Measurements from ENCODE around the gene ANKRD63.
A peak's percentile ranks its signal among the peaks of the same experiment; 100 is the strongest.

Gene ANKRD63

DNA sequence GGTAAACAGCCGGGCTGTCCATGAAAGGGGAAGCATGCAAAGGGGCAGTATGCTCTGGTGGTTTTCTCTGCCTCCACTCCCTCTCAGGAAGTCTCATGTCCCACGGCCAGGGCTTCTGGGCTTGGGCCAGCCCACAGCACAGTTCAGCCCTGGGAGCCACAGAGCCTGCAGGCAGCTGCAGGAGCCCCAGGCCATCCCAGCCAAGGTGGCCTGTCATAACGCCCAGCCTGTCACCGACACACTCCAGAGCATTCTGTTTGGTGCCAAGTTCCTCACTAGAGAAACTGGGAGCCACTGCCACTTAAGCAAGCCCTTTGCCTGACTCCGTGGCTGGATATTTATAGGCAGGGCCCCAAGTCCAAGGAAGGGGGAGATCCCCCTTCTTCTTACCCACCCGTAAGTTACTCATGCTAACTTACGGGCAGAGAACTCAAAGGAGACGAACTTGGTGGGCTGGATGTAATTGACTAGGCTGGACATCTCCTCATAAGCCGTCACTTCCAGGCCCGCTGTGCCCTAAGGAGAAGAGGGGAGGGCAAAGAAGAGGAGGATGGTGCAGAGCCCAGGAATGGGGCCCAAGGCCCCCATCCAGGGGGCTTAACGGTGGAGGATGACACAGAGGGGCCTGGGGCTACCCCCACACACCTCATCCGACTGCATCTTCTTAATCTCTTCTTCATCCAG lies 13.2 kb upstream of the ANKRD63 start:
- no peak for FAIRE-seq

- FAIRE-seq, result no peak
Measured at GRCh38 chr15:40295297-40295696, 12.4 kb upstream of the ANKRD63 start.

DNA sequence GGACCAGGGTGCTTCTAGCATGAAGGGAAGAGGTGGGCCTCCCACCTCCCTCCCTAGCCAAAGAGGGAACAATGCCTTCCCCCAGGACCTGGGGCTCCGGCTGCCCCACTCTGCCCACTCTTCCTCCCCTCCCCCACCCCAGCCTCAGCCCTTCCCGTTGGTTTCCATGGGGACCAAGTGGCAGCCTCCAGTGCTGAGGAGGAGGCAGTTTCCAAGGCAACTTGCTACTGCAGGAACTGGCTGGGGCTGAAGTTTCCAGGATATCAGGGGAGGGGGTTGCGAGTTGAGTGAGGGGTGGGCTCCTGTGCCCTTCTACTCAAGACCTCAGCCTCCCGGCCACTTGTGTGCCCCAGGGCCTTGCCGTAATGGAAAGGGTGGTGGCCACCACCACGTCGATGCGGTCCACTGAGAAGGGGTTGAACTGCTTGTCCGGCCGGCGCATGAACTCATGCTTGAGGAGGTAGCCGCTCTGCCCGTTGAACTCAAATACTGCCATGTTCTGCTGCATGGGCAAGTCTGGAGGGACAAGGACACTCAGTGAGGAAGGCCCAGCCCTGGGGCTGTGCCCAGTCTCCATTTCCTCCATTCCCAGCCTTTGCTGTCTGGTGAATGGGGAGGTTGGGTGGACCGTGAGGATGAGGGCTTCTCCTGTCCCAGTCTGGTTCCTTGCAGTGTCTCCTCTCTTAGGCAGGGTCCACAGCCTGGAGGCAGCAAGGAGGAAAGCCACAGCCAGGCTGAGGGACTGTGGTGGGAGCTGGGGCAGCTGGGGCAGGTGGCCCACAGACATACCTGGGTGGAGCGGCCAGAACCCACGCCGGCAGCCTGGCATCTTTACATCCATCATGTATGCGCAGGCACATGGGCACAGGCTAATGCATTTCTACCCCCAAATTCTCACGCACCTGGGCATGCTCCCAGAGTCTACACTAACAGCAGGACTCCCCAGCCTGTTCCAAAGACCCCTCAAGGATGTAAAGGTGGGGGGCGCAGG lies 11.3 kb upstream of the ANKRD63 start:
- no peak for FAIRE-seq

DNA sequence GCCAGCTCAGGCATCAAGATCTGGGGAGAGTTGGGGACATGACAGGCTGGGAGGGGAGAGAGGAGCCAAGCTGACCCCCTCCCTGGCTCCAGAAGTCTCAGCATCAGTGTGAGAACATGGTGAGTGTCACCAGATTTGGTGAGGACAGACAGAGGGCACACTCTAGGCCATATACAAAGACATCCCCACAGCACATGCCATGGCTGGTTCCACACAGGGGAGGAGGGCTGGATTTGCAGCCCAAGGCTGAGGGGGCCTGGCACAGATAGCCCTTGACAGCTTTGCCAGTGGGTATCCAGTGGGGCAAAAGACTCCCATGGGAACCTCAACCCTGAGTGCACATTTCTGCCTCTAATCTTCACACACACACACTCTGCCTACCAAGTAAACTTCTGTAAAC lies 10.1 kb upstream of the ANKRD63 start:
- no peak for FAIRE-seq

- no peak for FAIRE-seq
Measured at GRCh38 chr15:40292246-40292645, 9.4 kb upstream of the ANKRD63 start.

GRCh38 chr15:40290918-40291574 lies 8.2 kb upstream of the ANKRD63 start:
- no peak for FAIRE-seq

- no peak for FAIRE-seq
Measured at GRCh38 chr15:40290545-40290917, 7.7 kb upstream of the ANKRD63 start.

- no peak for FAIRE-seq
Measured at GRCh38 chr15:40289140-40289775, 6.4 kb upstream of the ANKRD63 start.

GRCh38 chr15:40287968-40288367 lies 5.1 kb upstream of the ANKRD63 start:
- FAIRE-seq, result no peak

DNA sequence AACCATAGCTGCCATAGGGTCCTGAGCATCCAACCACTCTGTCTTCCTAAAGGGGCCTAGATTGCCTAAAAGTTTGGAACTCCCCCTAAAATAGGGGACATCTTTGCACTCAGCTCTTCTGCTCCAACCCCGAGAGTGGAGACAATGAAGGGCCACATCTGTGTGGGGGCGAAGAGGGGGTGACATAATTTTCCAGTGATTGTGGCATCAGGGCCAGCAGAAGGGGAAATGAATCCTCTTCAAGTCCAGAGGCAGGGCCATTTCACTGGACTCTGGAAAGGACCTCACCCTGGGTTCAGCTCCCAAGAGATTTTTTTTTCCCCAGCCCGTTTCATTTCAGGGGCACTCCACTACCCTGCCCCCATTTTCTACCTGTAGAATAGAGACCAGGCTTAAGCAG lies 4.6 kb upstream of the ANKRD63 start:
- FAIRE-seq, result no peak

DNA sequence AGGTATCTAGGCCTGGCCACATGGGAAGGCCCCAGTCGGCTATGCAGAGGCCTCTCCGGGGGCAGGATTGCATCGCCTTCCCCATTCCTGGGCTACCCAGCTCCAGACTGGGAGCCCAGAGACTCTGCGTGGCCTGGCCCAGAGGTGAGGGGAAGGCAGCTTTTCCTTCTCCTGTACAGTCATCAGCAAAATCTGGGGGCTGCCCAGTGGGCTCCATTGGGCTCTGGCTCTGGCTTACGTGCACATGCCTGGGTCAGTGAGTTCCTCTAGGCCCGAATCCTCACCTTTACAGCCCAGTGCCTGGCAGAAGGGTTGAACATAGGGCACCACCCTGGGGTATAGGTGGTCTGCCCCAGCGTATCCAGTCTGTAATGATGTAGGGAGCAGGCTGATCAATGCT lies 3.9 kb upstream of the ANKRD63 start:
- FAIRE-seq, result no peak

- FAIRE-seq, result no peak
Measured at GRCh38 chr15:40286061-40286532, 3.2 kb upstream of the ANKRD63 start.

DNA sequence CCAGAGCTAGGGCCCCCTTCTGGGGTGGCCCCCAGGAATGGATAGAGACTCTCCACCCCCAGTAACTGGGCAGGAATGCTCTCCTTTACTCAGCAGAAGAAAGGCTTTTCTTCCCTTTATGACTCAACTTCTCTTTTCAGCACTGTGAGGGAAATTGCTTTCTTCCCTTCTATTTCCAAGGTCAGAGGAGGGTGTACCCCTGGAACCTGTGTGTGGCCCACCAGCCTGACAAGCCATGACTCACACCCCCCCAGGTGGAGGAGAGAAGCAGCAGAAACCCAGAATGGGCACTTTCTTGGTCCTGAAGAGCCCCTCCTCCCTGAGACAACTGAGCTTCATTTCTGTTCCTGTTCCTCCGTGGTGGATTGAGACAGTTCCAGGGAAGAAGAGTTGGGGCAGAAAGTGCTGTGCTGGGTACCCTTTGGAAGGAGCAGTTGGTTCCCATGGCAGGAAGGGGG lies 2.7 kb upstream of the ANKRD63 start:
- FAIRE-seq, result no peak

- FAIRE-seq, result peak; percentile 8
Measured at GRCh38 chr15:40285151-40285550, 2.3 kb upstream of the ANKRD63 start.

GRCh38 chr15:40283615-40284300 lies 894 bp upstream of the ANKRD63 start:
- FAIRE-seq, result no peak

DNA sequence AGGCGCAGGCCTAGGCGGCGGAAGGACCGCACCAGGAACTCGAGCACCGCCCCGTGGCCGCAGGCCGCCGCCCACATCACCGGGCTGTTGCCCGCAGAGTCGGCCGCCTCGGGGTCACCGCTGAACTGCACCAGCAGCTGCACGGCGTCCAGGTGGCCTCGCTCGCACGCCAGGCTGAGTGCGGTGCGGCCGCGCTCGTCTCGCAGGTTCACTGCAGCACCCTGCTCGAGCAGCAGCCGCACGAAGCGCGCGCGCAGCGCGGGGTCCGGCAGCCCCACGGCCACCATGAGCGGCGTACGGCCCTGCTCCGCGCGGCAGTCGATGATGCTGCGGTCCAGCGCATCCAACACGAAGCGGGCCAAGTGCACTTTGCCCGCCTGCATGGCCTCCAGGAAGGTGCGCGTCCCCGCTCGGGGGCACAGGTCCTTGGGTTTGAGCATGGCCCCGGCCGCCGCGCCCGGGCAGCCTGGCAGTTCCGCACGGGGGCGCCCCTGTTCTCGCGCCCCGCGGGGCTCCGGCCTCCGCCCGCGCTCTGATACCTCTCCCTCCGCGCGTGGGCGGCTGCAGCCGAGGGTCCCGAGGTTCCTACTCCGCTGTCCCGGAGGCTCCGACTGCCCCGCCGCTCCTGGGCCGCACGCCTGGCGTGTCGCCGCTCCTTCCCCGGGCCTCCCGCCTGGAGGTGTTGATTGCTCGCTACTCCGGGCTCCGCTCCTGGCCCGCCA lies 556 bp downstream of the ANKRD63 start:
- FAIRE-seq, result no peak

GRCh38 chr15:40281801-40282146 lies 1.1 kb downstream of the ANKRD63 start:
- FAIRE-seq, result no peak

GRCh38 chr15:40281057-40281800 lies 1.6 kb downstream of the ANKRD63 start:
- FAIRE-seq, result no peak

- FAIRE-seq, result no peak
Measured at GRCh38 chr15:40280260-40281056, 2.4 kb downstream of the ANKRD63 start.

All from endometrium (tissue), 2 donors.